ENCODE data around the gene BMPR1B. TPM values are rescaled to one million over a fixed set of nuclear protein-coding genes. Genes with fewer than 3 reads are reported as not detected.

BMPR1B gene
- total and polyA plus RNA-seq, 2 donors (not counting 1 experiment from before 2014, with no cell fraction given): not detected

- TF ChIP-seq EZH2 (IDR thresholded peaks at IDR 0.05; ENCODE audit: borderline replicate concordance, insufficient read depth, low read depth, low read length, poor library complexity, severe bottlenecking): no peak
- TF ChIP-seq CTCF (IDR thresholded peaks at IDR 0.05): no peak
- intact Hi-C loops (cut with micrococcal nuclease): no loop called here
- CTCF ChIA-PET: no interaction called here
- Mint-ChIP-seq H3K4me1 (no peaks in the 10 kb centered on the region), H3K27me3 (no peaks in the 10 kb centered on the region), H3K4me3 (no peak overlapping the region), H3K27ac (no peak overlapping the region), H3K9me3 (ENCODE audit: insufficient read depth) (no peaks in the 10 kb centered on the region)
- no peak overlapping the region for H3K4me2 ChIP-seq (replicated peaks; ENCODE audit: low read depth, low read length, poor library complexity, severe bottlenecking)
- no peaks in the 10 kb centered on the region for H3K9me3 ChIP-seq (ENCODE audit: control extremely low read depth in 1 of 3, control insufficient read depth in 2 of 3, insufficient read depth in 1 of 3, low read length in 2 of 3)
- no peak overlapping the region for H3K9ac ChIP-seq (ENCODE audit: low read length)
- no peaks in the 10 kb centered on the region for H4K20me1 ChIP-seq (ENCODE audit: control insufficient read depth, insufficient read depth, low read length, poor library complexity, severe bottlenecking)
- no peaks in the 10 kb centered on the region for H3K4me1 ChIP-seq (ENCODE audit: control insufficient read depth in 2 of 2, insufficient read depth in 2 of 2, low read length in 2 of 2)
- no peak overlapping the region for H2AFZ ChIP-seq (ENCODE audit: insufficient read depth, low read depth, low read length, poor library complexity, severe bottlenecking)
- no peak overlapping the region for H3K27ac ChIP-seq (ENCODE audit: low read length in 2 of 2)
- H3K79me2 ChIP-seq (ENCODE audit: control insufficient read depth, insufficient read depth, low read length): no peaks in the 10 kb centered on the region
- H3K4me3 ChIP-seq (ENCODE audit: control extremely low read depth in 1 of 5, extremely low read depth in 1 of 5, insufficient read depth in 1 of 5, low read depth in 2 of 5, low read length in 4 of 5): no peak overlapping the region
- no peaks in the 10 kb centered on the region for H3K27me3 ChIP-seq (replicated peaks in 1 of 4; ENCODE audit: control extremely low read depth in 1 of 4, control insufficient read depth in 3 of 4, insufficient read depth in 4 of 4, low read length in 3 of 4)
- POLR2A ChIA-PET: no interaction called here
- DNase-seq (no peak), ATAC-seq (ENCODE audit: low read depth) (no peak)
- no CpG with 5 or more reads among the region's 4 CpGs for WGBS (ENCODE audit: insufficient coverage)
- H3K36me3 ChIP-seq (replicated peaks in 1 of 2; ENCODE audit: control extremely low read depth in 1 of 2, control insufficient read depth in 1 of 2, extremely low read depth in 1 of 2, insufficient read depth in 2 of 2, low read length in 1 of 2): no peaks in the 10 kb centered on the region
These were observed 46.9 kb downstream of the BMPR1B start for GRCh38 chr4:94804650-94805049.

GRCh38 chr4:94806376-94806775 lies 48.6 kb downstream of the BMPR1B start:
- no peak overlapping the region for H3K4me2 ChIP-seq (replicated peaks; ENCODE audit: low read depth, low read length, poor library complexity, severe bottlenecking)
- H3K4me1 ChIP-seq (ENCODE audit: control insufficient read depth in 2 of 2, insufficient read depth in 2 of 2, low read length in 2 of 2): no peaks in the 10 kb centered on the region
- Mint-ChIP-seq H3K4me3 (no peak overlapping the region), H3K4me1 (no peaks in the 10 kb centered on the region), H3K27me3 (no peaks in the 10 kb centered on the region), H3K9me3 (ENCODE audit: insufficient read depth) (no peaks in the 10 kb centered on the region), H3K27ac (no peak overlapping the region)
- H3K4me3 ChIP-seq (ENCODE audit: control extremely low read depth in 1 of 5, extremely low read depth in 1 of 5, insufficient read depth in 1 of 5, low read depth in 2 of 5, low read length in 4 of 5): no peak overlapping the region
- no peak overlapping the region for H3K27ac ChIP-seq (ENCODE audit: low read length in 2 of 2)
- no peaks in the 10 kb centered on the region for H3K9me3 ChIP-seq (ENCODE audit: control extremely low read depth in 1 of 3, control insufficient read depth in 2 of 3, insufficient read depth in 1 of 3, low read length in 2 of 3)
- no peak for DNase-seq
- ChIA-PET POLR2A (no interaction called here), CTCF (no interaction called here)
- no peak for ATAC-seq (ENCODE audit: low read depth)
- H3K27me3 ChIP-seq (replicated peaks in 1 of 4; ENCODE audit: control extremely low read depth in 1 of 4, control insufficient read depth in 3 of 4, insufficient read depth in 4 of 4, low read length in 3 of 4): no peaks in the 10 kb centered on the region
- no peaks in the 10 kb centered on the region for H3K36me3 ChIP-seq (replicated peaks in 1 of 2; ENCODE audit: control extremely low read depth in 1 of 2, control insufficient read depth in 1 of 2, extremely low read depth in 1 of 2, insufficient read depth in 2 of 2, low read length in 1 of 2)
- no peaks in the 10 kb centered on the region for H4K20me1 ChIP-seq (ENCODE audit: control insufficient read depth, insufficient read depth, low read length, poor library complexity, severe bottlenecking)
- no peaks in the 10 kb centered on the region for H3K79me2 ChIP-seq (ENCODE audit: control insufficient read depth, insufficient read depth, low read length)
- TF ChIP-seq EZH2 (IDR thresholded peaks at IDR 0.05; ENCODE audit: borderline replicate concordance, insufficient read depth, low read depth, low read length, poor library complexity, severe bottlenecking): no peak
- TF ChIP-seq CTCF (IDR thresholded peaks at IDR 0.05): no peak
- no CpG with 5 or more reads among the region's 2 CpGs for WGBS (ENCODE audit: insufficient coverage)
- intact Hi-C loops (cut with micrococcal nuclease): no loop called here
- no peak overlapping the region for H3K9ac ChIP-seq (ENCODE audit: low read length)
- H2AFZ ChIP-seq (ENCODE audit: insufficient read depth, low read depth, low read length, poor library complexity, severe bottlenecking): no peak overlapping the region
